DMS153 (cell line): ENCODE results near the gene VPS26B.
A peak's percentile ranks its signal among the peaks of the same experiment; 100 is the strongest.
"Not testable (repeated sequence)": the region's sequence is repeated elsewhere in the genome, so short reads cannot be mapped to it uniquely, and the experiment has no call there.

ENCODE experiments used
- DNase-seq: peaks from one replicate; lab custom pipeline; 2025; lab: John Stamatoyannopoulos, UW

The VPS26B gene

DNA sequence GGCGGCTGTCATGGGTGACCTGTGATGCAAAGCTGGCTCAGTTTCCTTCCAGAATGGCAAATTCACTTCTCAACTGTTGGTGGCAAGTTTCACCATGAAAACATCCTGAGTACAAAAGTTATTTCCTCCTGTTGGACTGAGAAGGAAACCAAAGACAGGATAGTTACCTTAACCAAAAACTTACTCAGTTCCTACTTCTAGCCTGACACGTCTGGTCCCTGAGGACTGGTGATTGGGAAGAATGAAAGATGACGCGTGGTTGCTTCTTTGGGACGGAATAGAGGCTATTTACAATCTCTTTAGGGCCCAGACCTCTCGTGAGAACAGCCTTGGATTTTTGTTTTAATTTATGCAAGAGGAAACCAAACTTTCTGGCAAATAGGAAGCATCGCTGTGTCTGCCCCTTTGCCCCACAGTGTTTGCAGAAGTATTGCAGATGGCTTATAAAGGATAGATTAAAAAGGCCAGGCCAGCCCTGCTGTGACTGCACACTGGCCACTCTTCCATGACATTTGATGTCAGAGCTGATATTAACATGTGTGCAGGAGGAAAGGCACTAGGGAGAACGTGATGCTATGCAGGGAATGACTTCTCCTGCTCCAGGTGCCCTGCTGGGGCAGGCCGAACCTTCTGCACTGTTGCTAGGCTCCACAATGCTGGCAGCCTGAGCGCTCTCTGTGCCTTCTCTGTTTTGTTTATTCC, 7.6 kb downstream of the VPS26B start:
- no peak for DNase-seq

DNA sequence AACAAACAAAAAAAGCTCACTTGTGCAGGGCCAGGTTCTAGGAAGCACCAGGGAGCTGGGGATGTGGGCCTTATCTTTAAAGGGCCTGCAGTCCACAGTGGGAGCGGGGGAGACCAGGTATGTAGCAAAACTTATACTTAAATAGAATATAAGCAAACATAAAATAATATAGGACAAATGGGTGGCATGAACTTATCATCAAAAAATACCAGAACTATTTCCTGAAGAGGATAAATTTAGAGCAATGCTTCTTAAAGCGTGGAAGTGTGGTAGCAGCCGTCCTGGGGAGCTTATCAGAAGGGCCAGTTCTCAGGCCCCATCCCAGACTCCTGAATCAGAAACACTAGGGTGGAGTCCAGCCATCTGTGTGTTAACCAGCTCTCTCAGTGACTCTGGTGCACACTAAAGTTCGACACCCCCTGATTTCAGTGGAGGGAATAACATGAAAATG, 9.3 kb downstream of the VPS26B start:
- DNase-seq = no peak

DNA sequence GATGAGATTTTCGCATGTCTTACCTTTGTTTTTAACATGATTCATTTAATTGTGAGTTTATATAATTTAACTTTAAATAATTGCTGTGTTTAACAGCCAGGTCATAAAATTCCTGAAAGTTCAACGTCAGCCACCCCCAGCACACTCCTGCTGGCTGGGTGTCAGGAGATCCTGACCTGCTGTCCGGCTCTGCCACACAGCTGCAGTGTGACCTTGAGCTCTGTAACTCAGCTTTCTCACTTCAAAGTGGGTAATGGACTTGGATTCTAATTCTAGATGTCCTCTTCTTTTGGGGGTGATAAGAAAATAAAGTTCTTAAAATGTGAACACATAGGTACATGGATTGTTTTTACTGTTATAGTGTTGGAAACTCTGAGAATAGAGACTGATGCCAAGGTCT, 10.9 kb downstream of the VPS26B start:
- DNase-seq = no peak

DNA sequence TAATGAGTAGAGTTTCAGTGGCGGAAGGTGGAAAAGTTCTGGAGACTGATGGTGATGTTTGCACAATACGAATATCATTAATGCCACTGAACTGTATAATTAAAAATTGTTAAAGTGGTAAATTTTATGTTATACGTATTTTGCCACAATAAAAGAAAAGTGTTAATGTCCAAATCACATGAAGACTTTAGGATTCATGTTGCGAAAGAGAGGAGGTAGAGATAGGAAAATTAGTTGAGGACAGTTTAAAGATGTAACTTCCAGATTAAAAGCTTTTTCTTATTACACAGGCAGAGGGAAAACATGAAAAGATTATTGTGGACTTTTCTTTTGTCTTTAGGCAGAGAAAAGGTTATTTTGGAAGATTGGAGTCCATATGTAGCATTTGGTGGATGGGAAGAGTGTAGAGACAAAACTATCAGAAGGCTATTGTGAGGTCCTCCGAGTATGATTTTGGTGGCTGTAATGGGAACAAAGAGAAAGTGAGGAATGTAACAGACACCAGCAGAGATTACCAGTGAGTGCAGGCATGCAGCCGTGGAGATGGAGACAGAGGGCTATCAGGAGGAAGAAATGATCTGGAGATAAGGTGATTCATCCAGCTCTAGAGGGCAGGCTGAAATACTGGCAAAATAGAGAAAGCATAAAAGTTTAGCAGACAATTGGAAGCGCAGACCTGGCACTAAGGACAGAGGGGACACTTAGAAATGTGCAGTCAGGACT, 12.5 kb downstream of the VPS26B start:
- no peak for DNase-seq

DNA sequence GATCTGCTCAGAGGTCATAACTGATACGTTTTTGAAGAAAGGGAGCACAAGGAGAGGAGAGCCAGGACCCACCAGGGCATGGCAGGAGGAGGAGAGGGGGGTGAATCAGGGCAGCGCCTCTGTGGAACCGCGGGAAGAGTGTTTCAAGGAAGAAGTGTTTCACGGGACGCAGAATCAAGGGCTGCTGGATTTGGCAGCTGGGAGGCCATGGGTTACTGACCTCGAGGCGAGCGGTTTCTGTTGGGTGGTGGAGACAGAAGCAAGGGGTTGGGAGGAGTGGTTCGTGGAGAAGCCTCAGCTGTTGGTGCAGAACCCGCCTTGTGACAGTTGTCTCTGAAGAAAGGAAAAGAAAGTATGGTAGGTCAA, 13.1 kb downstream of the VPS26B start:
- DNase-seq = no peak

DNA sequence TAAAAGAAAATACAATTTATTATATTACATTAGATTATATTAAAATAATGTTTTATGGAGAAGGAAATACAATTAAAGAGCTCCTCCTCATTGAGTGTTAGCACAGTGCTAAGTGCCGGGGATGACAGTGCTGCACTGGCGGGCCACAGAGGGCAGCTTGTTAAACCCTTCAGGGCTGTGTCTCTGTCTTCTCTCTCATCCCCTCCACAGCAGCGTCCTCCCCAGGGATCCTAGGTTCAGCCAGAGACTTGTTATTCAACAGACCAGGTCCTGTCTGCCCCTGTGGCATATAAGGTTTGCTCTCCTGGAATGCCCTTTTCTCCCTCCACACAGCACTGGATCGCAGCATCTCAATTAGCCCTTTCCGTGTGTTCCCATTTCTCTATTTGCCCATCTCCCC, 14.5 kb downstream of the VPS26B start:
- DNase-seq = no peak

DNA sequence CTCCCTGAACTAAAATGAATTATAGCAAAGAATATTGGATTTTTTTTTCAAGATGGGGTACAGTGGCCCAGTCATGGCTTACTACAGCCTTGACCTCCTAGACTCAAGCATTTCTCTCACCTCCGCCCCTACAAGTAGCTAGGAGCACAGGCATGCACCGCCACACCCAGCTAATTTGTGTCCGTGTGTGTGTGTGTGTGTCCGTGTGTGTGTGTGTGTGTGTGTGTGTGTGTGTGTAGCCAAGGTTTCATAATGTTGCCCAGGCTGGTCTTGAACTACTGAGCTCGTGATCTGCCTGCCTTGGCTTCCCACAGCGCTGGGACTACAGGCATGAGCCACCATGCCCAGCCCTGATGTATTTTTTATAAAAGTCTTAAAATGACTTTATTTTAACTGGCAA, 16.1 kb downstream of the VPS26B start:
- DNase-seq = no peak

DNA sequence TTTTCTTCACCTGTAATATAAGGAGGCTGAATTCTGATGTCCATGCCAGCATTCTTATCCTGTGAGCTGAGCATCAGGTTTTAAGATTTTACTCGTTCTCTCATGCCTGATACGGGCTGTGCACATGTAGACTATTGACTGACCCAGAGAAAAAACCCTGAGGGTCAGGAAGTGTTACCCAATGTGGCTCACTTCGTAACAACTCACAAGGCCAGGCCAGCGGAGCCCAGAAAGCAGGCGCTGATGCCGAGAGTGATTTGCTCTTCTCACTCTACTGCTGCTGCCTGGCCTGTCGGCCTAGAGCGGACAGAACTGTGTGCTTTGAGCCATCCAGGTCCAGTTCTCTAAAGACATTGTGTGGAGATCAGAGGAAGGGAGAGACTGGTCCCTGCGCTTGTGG, 17.9 kb downstream of the VPS26B start:
- no peak for DNase-seq

DNA sequence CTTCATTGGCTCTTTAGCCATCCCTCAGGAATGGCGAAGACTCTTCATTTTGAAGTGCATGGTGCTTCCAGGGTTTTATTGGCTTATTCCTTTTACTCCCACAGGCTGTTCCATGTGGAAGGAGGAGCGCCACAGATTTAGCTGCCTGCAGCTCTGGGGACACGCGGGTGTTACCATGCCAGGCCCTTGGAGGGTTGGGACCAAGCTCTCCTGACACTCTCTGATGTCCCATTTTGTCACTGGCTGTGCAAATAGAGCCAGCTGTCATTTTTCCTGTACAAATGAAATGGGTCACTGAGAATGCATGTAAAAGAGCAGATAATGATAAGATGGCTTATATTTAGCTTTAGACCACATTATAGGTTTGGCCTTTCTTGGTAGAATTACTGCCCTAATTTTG, 19.4 kb downstream of the VPS26B start:
- DNase-seq = no peak

DNA sequence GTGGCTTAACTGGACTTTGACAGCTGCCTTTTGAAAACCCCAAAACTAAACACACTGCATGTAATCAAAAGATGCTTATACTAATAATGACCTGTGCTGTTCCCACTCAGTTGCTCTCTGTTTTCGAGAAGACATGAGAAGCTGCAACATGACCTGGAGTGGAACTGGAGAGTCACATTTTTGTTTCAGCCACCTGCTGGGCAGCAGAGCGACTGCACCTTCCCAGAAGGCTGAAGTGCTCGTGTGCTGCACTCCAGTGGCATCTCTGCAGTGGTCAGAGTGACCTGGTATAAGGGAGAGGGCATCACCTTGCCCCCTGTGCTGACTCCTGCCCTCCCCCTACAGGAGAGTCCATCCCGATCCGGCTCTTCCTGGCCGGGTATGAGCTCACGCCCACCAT, 20.1 kb downstream of the VPS26B start:
- DNase-seq = no peak

DNA sequence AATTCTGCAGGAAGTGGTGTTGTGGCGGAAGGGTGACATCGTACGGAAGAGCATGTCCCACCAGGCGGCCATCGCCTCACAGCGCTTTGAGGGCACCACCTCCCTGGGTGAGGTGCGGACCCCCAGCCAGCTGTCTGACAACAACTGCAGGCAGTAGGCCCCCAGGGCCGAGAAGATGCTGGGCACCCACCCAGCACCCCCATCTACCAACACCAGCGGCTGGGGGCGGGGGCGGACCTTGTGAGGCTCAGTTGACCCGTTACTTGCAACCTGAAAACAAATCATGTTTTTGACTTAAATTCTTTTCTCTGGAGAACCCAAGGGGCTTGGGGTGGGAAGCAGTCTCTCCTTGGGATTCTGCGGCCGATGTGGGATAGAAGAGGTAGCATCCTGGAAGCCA, 21.0 kb downstream of the VPS26B start:
- DNase-seq = no peak

DNA sequence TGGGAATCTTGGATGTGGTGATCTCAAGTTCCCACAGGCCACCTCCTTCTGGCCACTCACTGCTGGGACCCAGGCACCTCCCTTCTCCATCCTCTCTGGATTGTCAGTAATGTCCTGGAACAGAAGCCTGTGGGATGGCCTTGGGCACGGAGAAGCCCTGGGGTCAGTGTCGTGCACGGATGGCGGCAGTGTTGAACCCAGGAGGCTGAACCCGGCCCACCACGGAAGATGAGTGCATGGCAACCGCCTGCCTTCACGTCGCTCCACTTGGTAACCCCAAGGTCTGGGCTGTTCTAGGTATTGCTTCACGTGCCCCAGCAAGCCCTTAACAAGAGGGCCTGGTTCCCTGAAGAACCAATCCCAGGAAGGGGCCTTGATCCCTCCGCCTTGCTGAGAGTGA, 21.6 kb downstream of the VPS26B start:
- DNase-seq = no peak

DNA sequence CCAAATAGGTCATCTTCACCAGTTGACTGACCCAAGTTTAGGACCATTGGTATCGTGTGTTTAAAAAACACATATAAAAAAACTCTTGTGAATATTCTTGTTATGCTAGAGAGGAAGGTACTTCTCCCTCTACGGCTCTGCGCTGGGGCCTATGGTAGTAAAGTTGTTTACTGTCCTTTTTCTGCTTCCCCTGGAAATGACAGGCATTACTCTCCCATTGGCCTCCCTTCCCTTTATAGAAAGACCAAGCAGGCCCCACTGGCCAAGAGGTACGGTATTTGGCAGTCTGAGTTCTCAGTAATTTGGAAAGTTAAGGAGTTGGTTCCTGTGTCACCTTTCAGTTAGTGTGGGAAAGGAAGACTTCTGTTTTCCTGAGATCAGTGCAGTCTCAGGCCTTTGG, 22.2 kb downstream of the VPS26B start:
- DNase-seq = no peak

DNA sequence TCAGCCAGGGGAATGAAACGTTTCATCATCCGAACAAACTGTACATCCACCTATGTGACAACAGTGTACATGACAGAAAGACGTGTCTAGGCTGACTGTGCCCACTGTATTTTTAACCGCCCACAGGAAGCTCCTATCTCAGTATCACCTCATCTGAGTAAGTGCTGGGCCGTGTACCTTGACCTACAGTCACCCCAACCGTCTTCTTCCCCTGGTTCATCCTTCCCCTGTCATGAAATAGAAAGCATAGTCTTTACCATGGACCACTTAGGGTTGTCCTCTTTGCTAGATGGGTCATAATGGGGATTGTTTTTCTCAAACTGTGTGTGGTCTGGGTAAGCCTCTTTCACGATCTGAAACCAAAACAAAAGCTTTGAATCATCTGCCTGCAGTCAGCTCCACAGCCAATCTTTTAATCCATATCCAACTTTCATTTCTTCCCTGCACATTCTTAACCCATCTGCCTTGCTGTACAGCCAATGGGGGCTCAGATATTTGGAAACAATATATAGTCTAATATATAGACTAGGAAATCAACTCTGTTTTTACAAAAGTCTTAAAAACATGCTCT, 24.5 kb downstream of the VPS26B start:
- DNase-seq = no peak

DNA sequence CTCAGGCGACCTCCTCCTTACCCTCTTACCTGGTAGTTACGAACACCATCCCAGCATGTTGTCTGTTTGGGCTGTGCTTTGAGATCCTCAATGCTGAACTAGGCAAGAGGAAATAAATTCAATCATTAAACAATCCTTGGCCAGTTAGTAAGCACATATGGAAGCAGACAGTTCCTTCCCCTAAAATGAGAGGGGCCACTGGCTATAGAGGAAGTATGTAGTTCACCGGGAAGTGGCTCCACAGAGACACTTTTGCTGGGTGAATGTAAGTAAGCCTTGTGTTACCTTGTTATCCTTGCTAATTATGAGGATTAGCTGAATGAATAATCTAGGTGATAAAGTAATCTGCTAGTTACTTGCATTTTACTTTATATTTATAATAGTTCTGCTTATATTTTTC, 25.8 kb downstream of the VPS26B start:
- no peak for DNase-seq

DNA sequence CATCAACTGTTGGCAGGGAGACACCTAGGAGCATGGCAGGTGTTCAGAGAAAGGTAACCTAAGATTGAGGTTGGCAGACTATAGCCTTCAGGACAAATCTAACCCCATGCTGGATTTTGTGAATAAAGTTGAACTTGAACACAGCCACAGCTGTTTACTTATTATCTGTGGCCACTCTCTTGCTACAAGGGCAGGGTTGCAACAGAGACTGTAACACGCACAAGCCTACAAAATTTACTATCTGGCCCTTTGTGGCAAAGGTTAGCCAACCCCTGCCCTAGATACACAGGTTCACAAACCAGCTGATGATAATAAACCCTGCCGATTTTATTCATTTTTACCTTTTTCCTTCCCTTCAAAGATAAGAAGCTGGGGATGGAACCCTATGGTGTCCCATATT, 26.2 kb downstream of the VPS26B start:
- no peak for DNase-seq

DNA sequence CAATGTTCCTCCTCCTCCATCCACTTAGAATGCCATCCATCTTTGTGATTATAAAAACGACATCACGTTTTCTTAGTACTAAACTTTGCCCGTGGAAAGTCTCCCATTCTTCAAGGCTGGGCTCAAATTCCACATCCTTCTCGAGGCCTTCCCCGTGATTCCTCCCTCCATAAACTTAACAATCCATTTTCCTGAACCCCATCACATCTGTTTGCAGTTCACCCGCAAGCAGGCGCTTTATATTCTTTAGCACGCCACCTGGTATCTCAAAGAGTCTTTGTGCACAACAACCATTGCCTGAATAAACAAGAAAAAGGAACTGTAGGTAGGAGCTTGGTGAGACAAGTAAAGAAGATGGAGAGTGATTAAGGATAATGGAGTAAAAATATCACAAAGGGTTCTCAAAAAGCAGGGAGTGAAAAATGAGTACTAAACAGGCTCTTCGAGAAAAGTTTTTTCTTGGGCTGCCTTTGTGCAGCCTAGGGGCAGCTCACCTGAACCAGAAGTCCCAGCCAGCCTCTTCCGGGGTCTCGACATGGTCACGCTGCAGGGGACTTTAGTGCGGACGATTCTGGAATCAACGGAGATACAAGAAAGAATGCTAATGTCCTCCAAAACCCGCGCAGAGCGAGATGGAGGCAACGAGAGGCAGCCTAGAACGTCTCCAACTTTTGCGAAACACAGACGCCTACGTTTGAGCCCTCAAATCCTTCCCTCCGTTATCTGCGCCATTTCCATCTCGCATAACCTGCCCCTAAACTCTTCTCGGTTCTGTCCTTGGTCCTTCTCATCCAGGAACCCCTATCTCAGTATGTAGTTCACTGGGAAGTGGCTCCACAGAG, 28.1 kb downstream of the VPS26B start:
- DNase-seq = no peak

DNA sequence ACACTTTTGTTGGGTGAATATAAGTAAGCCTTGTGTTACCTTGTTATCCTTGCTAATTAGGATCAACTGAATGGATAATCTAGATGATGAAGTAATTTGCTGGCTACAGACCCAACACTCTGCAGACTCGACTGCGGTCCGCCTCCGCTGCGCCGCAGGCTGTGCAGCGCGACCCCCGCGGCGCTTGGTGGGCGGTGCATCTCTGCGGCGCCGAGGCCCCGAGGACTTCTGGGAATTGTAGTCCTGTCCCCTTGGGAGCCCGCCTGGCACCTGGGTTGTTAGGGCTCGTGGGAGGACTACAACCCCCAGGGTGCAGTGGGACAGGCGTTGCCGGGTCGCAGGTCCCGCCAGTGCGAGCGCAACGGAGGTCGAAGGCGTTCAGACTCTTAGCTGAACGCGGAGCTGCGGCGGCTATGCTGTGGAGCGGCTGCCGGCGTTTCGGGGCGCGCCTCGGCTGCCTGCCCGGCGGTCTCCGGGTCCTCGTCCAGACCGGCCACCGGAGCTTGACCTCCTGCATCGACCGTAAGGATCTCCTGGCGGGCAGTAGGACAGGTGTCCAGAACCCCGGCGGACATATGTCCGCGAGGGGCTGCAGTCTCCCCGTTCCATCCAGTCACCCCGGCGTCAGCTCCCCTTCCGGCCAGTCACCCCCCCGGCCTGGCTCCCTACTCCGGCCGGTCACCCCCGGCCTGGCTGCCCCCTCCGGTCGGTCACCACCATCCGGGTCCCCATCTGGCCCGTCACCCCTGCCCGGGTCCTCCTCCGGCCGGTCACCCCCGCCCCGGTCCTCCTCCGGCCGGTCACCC, 28.9 kb downstream of the VPS26B start, which contains the start of the genes ACAD8 and THYN1:
Gene ACAD8, plus strand, starts transcription at position 381 of the 806 bp plus-strand sequence. Its CDS starts 33 bp downstream, at position 414.
Gene THYN1, minus strand, starts transcription at position 165 of the 806 bp plus-strand sequence. CDS start 470 bp downstream, outside the sequence.
- DNase-seq = peak; percentile 95

DNA sequence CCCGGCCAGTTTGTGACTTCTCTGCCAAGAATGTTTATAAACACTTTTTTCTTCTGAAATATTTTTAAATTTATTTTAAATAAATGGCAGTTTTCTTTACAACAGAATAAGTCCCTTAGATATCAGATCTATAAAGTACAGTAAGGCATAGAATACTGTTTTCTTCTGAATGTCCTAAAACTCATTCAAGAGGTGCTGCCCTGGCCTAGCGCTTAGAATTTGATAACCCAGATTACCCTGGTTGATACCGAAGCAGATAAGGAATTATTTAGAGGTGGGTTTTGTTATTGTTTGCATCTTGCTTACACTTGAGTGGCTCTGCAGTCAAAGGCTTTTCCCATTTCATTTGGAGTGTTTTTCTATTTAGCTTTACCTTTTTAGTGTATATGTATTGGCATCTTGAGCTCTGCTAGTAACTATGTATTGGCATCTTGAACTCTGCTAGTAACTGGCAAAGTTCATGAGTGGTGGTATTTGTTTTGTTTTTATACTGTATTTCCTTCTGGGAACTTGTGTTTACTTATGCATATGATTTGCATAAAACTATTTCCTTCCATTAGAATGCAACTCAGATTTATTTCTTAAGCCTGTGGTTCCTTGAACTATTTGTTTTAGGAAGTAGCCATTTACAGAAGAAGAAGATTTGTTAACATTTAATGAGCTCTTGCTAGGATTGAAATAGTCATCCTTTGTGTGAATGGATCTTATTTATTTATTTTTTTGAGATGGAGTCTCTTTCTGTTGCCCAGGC, 30.1 kb downstream of the VPS26B start:
- DNase-seq = no peak

DNA sequence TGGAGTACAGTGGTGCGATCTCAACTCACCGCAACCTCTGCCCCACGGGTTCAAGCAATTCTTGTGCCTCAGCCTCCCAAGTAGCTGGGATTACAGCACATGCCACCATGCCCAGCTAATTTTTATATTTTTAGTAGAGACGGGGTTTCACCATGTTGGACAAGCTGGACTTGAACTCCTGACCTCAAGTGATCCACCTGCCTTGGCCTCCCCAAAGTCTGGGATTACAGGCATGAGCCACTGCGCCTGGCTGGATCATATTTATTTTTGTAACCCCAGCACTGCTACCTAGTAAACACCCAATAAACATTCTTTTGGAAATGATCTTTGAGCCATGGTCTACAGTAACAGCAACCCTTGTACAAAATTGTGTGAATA, 30.7 kb downstream of the VPS26B start:
- not testable (repeated sequence) for DNase-seq

DNA sequence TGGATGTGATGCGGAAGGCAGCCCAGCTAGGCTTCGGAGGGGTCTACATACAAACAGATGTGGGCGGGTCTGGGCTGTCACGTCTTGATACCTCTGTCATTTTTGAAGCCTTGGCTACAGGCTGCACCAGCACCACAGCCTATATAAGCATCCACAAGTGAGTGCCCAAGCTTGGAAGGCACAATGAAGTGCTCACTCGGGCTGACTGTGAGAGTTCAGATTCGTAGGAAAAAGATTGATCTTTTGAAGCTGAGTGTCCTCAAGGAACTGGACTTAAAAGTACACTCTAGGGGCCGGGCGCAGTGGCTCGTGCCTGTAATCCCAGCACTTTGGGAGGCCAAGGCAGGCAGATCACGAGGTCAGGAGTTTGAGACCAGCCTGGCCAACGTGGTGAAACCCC, 32.6 kb downstream of the VPS26B start:
- no peak for DNase-seq
